ENCODE results near the gene ABL1. TPM values are rescaled to one million over a fixed set of nuclear protein-coding genes. Genes with fewer than 3 reads are reported as not detected.

The ABL1 gene
- polyA plus RNA-seq, 1 of the 3 experiments (the other 2 are of a cell fraction) = 24.6 TPM

DNA sequence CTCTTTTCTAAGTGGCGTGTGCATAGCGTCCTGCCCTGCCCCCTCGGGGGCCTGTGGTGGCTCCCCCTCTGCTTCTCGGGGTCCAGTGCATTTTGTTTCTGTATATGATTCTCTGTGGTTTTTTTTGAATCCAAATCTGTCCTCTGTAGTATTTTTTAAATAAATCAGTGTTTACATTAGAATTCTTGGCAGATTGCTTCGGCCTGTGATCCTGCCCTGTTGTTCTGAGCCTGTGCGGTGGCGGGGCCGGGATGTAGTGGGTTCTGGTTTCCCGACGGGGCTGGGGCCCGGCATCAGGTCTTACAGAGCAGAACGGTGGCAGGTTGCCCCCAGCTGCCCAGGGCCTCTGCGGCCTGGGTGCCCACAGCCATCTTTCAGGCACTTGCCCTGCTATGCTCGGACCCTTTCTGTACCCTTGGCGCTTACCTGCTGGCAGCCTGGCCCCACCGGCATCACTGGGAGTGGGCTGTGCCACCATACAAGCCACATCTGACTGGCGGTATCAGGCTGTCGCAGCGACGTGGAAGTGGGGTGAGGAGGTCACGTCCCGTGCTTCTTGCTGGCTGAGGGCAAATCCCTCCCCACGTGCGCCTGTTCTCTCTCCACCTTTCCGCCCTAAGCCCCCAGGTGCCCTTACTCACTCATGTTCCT, 52.6 kb downstream of the ABL1 start (continued):
- TF ChIP-seq, protein P1, sequence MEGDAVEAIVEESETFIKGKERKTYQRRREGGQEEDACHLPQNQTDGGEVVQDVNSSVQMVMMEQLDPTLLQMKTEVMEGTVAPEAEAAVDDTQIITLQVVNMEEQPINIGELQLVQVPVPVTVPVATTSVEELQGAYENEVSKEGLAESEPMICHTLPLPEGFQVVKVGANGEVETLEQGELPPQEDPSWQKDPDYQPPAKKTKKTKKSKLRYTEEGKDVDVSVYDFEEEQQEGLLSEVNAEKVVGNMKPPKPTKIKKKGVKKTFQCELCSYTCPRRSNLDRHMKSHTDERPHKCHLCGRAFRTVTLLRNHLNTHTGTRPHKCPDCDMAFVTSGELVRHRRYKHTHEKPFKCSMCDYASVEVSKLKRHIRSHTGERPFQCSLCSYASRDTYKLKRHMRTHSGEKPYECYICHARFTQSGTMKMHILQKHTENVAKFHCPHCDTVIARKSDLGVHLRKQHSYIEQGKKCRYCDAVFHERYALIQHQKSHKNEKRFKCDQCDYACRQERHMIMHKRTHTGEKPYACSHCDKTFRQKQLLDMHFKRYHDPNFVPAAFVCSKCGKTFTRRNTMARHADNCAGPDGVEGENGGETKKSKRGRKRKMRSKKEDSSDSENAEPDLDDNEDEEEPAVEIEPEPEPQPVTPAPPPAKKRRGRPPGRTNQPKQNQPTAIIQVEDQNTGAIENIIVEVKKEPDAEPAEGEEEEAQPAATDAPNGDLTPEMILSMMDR (IDR thresholded peaks at IDR 0.05) = no peak
- TF ChIP-seq CHD2 (IDR thresholded peaks at IDR 0.05; ENCODE audit: low read length, partially characterized antibody) (no peak), SIN3A (IDR thresholded peaks at IDR 0.05; ENCODE audit: borderline replicate concordance, low read depth, low read length) (no peak)
- TF ChIP-seq, protein P2, sequence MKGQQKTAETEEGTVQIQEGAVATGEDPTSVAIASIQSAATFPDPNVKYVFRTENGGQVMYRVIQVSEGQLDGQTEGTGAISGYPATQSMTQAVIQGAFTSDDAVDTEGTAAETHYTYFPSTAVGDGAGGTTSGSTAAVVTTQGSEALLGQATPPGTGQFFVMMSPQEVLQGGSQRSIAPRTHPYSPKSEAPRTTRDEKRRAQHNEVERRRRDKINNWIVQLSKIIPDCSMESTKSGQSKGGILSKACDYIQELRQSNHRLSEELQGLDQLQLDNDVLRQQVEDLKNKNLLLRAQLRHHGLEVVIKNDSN (IDR thresholded peaks at IDR 0.05; ENCODE audit: borderline replicate concordance, low read depth) = no peak

DNA sequence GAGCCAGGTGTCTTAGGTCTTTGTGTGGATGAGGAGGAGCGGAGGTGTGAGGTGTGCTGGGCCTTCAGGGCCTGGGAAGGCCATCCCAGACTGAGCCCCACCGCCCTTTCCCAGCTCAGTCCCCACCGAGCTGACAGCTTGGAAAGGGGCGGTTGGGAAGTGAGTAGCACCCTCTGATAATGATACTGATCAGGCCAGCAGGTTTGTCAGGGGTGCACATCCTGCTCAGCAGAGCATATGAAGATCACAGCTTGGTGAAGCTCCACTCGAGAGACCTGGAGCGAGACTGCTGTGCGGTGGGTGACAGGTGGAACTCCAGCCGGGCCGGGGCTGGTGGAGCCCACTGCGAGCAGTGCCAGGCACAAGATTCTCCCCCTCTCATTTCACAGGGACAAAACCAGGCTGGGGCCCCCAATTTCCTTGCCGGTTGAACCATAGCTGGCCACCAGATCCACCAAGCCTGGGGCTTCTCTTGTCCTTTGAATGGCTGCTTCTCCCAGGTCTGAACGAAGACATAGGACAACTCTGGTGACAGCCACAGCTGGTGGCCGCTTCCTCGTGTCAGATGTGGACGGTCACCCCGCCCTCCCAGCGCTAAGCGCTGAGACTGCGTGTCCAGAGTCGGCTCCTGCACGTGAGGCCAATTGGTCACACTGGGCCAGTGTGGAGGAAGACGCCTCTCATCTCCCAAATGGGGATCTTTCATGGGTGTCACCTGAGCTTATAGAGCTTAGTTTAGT, 53.3 kb downstream of the ABL1 start:
- H3K4me2 ChIP-seq = no peak overlapping the region
- H2AFZ ChIP-seq (ENCODE audit: low read depth) = no peak overlapping the region
- ChIA-PET CTCF (interaction anchor here (0.9 to 2.2 kb wide), 4 partner anchors 18 to 110 kb away, joined by 3 to 10 read pairs (median 4); no protein-coding TSS in a partner anchor), POLR2A (no interaction called here)
- H3K27ac ChIP-seq (ENCODE audit: low read depth in 2 of 2, low read length in 1 of 2) = no peak overlapping the region
- no peak overlapping the region for H3K4me3 ChIP-seq (ENCODE audit: low read depth in 2 of 2, low read length in 1 of 2)
- H3K9me3 ChIP-seq = no peaks in the 10 kb centered on the region
- no peaks in the 10 kb centered on the region; a peak in 1 of 4 replicates for H3K4me1 ChIP-seq (ENCODE audit: control insufficient read depth in 1 of 2, insufficient read depth in 2 of 2, low read depth in 1 of 2, low read length in 1 of 2)
- H3F3A ChIP-seq (replicated peaks; ENCODE audit: insufficient read depth) = peaks cover 9% of the 10 kb centered on the region
- H3K79me2 ChIP-seq (ENCODE audit: insufficient read depth) = peaks cover 17% of the 10 kb centered on the region; the same call in 1 of the 2 replicates
- peaks cover 56% of the 10 kb centered on the region for H4K20me1 ChIP-seq (ENCODE audit: insufficient read depth)
- H3K27me3 ChIP-seq (ENCODE audit: insufficient read depth) = no peaks in the 10 kb centered on the region
- DNase-seq = no peak
- H3K9me2 ChIP-seq = no peaks in the 10 kb centered on the region
- TF ChIP-seq, protein P1 (IDR thresholded peaks at IDR 0.05) = no peak
- TF ChIP-seq TAF1 (IDR thresholded peaks at IDR 0.05; ENCODE audit: borderline replicate concordance, low read depth, low read length) = no peak
- TF ChIP-seq, protein P3, sequence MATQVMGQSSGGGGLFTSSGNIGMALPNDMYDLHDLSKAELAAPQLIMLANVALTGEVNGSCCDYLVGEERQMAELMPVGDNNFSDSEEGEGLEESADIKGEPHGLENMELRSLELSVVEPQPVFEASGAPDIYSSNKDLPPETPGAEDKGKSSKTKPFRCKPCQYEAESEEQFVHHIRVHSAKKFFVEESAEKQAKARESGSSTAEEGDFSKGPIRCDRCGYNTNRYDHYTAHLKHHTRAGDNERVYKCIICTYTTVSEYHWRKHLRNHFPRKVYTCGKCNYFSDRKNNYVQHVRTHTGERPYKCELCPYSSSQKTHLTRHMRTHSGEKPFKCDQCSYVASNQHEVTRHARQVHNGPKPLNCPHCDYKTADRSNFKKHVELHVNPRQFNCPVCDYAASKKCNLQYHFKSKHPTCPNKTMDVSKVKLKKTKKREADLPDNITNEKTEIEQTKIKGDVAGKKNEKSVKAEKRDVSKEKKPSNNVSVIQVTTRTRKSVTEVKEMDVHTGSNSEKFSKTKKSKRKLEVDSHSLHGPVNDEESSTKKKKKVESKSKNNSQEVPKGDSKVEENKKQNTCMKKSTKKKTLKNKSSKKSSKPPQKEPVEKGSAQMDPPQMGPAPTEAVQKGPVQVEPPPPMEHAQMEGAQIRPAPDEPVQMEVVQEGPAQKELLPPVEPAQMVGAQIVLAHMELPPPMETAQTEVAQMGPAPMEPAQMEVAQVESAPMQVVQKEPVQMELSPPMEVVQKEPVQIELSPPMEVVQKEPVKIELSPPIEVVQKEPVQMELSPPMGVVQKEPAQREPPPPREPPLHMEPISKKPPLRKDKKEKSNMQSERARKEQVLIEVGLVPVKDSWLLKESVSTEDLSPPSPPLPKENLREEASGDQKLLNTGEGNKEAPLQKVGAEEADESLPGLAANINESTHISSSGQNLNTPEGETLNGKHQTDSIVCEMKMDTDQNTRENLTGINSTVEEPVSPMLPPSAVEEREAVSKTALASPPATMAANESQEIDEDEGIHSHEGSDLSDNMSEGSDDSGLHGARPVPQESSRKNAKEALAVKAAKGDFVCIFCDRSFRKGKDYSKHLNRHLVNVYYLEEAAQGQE (IDR thresholded peaks at IDR 0.05; ENCODE audit: low read depth, low read length) = no peak
- TF ChIP-seq GABPA (IDR thresholded peaks at IDR 0.05; ENCODE audit: low read depth) = no peak
- TF ChIP-seq RCOR1 (IDR thresholded peaks at IDR 0.05; ENCODE audit: low read length) = no peak
- TF ChIP-seq, protein P4, sequence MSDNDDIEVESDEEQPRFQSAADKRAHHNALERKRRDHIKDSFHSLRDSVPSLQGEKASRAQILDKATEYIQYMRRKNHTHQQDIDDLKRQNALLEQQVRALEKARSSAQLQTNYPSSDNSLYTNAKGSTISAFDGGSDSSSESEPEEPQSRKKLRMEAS (IDR thresholded peaks at IDR 0.05; ENCODE audit: low read depth) = no peak
- no peak for TF ChIP-seq GATA2 (CRISPR knock-in tag; IDR thresholded peaks at IDR 0.05)
- TF ChIP-seq, protein P5, sequence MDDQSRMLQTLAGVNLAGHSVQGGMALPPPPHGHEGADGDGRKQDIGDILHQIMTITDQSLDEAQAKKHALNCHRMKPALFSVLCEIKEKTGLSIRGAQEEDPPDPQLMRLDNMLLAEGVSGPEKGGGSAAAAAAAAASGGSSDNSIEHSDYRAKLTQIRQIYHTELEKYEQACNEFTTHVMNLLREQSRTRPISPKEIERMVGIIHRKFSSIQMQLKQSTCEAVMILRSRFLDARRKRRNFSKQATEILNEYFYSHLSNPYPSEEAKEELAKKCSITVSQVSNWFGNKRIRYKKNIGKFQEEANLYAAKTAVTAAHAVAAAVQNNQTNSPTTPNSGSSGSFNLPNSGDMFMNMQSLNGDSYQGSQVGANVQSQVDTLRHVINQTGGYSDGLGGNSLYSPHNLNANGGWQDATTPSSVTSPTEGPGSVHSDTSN (IDR thresholded peaks at IDR 0.05) = no peak
- TF ChIP-seq FOXM1 (IDR thresholded peaks at IDR 0.05; ENCODE audit: low read depth) = no peak
- TF ChIP-seq, protein P2 (IDR thresholded peaks at IDR 0.05; ENCODE audit: borderline replicate concordance, low read depth) = no peak
- no peak for TF ChIP-seq EZH2phosphoT487 (IDR thresholded peaks at IDR 0.05; ENCODE audit: borderline replicate concordance, low read depth)
- TF ChIP-seq NRF1 (IDR thresholded peaks at IDR 0.05; ENCODE audit: low read depth, low read length) = no peak
- TF ChIP-seq ELF1 (IDR thresholded peaks at IDR 0.05) = no peak
- no peak for TF ChIP-seq RAD21 (IDR thresholded peaks at IDR 0.05; ENCODE audit: low read length)
- no peak for TF ChIP-seq YY1 (IDR thresholded peaks at IDR 0.05; ENCODE audit: low read depth)
- H3K36me3 ChIP-seq (replicated peaks in 1 of 2; ENCODE audit: control insufficient read depth in 1 of 2, insufficient read depth in 2 of 2, low read length in 1 of 2) = peaks cover 31 to 87% of the 10 kb centered on the region in 2 experiments
- 93% methylated on average over 17 of the region's 22 CpGs for WGBS (ENCODE audit: low lambda C conversion rate)
- no peak overlapping the region for H3K9ac ChIP-seq

All from SK-N-SH (cell line).